Tibial nerve (tissue), 3 donors: ENCODE data around the gene DSG1.

ENCODE experiments used
- POLR2A ChIP-seq, 2 donors: fragments of 450-650 bp; IDR thresholded peaks; one replicate each; pipeline ENCODE4 v1.6.1; 2017; ENCODE audit warnings: antibody characterized with exemption in 2 of 2, mild to moderate bottlenecking in 2 of 2, moderate library complexity in 2 of 2
- TF ChIP-seq, protein P1 (sequence below), 5 experiments: fragments of 200-600 bp in 3 of 5; fragments of 450-650 bp in 2 of 5; sonication (generic) in 3 of 5; IDR thresholded peaks; one replicate each; pipeline ENCODE4 v1.5.1; 2016 to 2019; ENCODE audit warnings: antibody characterized with exemption in 5 of 5, mild to moderate bottlenecking in 3 of 5, moderate library complexity in 2 of 5

DNA sequence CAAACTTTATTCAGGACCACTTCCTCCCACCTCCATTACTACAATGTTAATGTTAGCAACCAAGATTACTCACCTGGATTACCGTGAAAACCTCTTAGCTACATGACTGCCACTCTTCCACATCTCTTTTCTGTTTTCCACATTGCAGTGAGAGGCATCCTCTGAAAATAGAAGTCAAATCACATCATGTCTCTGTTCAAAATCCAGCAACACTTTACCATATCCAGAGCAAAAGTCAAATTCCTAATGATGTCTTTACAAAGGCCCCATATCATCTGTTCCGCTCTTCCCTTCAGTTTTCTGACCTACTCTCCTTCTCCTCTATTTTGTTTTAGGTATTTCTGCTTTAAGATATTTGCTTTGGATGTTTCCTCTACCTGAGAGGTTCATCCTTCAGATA lies 37.5 kb upstream of the DSG1 start:
- TF ChIP-seq POLR2A (IDR thresholded peaks at IDR 0.05), result no peak
- TF ChIP-seq, protein P1, sequence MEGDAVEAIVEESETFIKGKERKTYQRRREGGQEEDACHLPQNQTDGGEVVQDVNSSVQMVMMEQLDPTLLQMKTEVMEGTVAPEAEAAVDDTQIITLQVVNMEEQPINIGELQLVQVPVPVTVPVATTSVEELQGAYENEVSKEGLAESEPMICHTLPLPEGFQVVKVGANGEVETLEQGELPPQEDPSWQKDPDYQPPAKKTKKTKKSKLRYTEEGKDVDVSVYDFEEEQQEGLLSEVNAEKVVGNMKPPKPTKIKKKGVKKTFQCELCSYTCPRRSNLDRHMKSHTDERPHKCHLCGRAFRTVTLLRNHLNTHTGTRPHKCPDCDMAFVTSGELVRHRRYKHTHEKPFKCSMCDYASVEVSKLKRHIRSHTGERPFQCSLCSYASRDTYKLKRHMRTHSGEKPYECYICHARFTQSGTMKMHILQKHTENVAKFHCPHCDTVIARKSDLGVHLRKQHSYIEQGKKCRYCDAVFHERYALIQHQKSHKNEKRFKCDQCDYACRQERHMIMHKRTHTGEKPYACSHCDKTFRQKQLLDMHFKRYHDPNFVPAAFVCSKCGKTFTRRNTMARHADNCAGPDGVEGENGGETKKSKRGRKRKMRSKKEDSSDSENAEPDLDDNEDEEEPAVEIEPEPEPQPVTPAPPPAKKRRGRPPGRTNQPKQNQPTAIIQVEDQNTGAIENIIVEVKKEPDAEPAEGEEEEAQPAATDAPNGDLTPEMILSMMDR (IDR thresholded peaks at IDR 0.05), result no peak
